Forelimb muscle (tissue), 1 donor: ENCODE data around the gene SLC39A7. TPM values are rescaled to one million over a fixed set of nuclear protein-coding genes. Genes with fewer than 3 reads are reported as not detected.

Source experiments
- DNase-seq: peaks from one replicate; pipeline ENCODE4 v3.0.0-alpha.2; 2013; ENCODE audit warnings: low read depth
- polyA plus RNA-seq: library from polyadenylated mRNA; unstranded; fragments of 120-200 nt; gene quantifications from one replicate; pipeline ENCODE4 v1.2.1, GENCODE V29; 2013; ENCODE audit not compliant: insufficient read length

SLC39A7 gene
- polyA plus RNA-seq, 1 donor: 75.0 TPM

GRCh38 chr6:33235221-33235634, 34.6 kb downstream of the SLC39A7 start:
- no peak for DNase-seq

GRCh38 chr6:33236328-33236727, 35.7 kb downstream of the SLC39A7 start:
- no peak for DNase-seq

GRCh38 chr6:33236852-33237251, 36.2 kb downstream of the SLC39A7 start:
- DNase-seq: no peak

- no peak for DNase-seq
Observed at GRCh38 chr6:33237741-33238140, 37.1 kb downstream of the SLC39A7 start.

GRCh38 chr6:33241968-33242367, 41.3 kb downstream of the SLC39A7 start:
- no peak for DNase-seq

GRCh38 chr6:33243476-33243875, 42.8 kb downstream of the SLC39A7 start:
- DNase-seq: no peak

- peak; percentile 79 for DNase-seq
Observed at GRCh38 chr6:33247977-33248642, 47.4 kb downstream of the SLC39A7 start.

GRCh38 chr6:33248643-33248931, 47.9 kb downstream of the SLC39A7 start:
- no peak for DNase-seq

- DNase-seq: peak; percentile 98
Observed at GRCh38 chr6:33248932-33249731, 48.5 kb downstream of the SLC39A7 start.

GRCh38 chr6:33249732-33250630, 49.3 kb downstream of the SLC39A7 start:
- DNase-seq: no peak

GRCh38 chr6:33250731-33251130, 50.1 kb downstream of the SLC39A7 start:
- DNase-seq: no peak

- no peak for DNase-seq
Observed at GRCh38 chr6:33251395-33252012, 50.8 kb downstream of the SLC39A7 start.

- DNase-seq: no peak
Observed at GRCh38 chr6:33252759-33253158, 52.1 kb downstream of the SLC39A7 start.

Other genes starting within 250 kb of the SLC39A7 start
- 12.6 TPM for gene HLA-DMA, start 247.8 kb upstream of the SLC39A7 start, polyA plus RNA-seq
- gene BRD2, start 232.3 kb upstream of the SLC39A7 start, polyA plus RNA-seq: 150 TPM
- gene HLA-DOA, start 191.3 kb upstream of the SLC39A7 start, polyA plus RNA-seq: 0.56 TPM
- 15.1 TPM for gene HLA-DPA1, start 127.2 kb upstream of the SLC39A7 start, polyA plus RNA-seq
- 9.5 TPM for gene HLA-DPB1, start 124.9 kb upstream of the SLC39A7 start, polyA plus RNA-seq
- gene COL11A2, start 8.4 kb upstream of the SLC39A7 start, polyA plus RNA-seq: 41.7 TPM
- gene RXRB, start 202 bp upstream of the SLC39A7 start, polyA plus RNA-seq: 40.7 TPM
- gene HSD17B8, start 3.8 kb downstream of the SLC39A7 start, polyA plus RNA-seq: 11.6 TPM
- 29.4 TPM for gene RING1, start 7.6 kb downstream of the SLC39A7 start, polyA plus RNA-seq
- gene VPS52, start 71.0 kb downstream of the SLC39A7 start, polyA plus RNA-seq: 45.3 TPM
- 4,951 TPM for gene RPS18, start 71.2 kb downstream of the SLC39A7 start, polyA plus RNA-seq
- 1.6 TPM for gene B3GALT4, start 76.3 kb downstream of the SLC39A7 start, polyA plus RNA-seq
- 52.7 TPM for gene WDR46, start 88.4 kb downstream of the SLC39A7 start, polyA plus RNA-seq
- 43.7 TPM for gene PFDN6, start 88.7 kb downstream of the SLC39A7 start, polyA plus RNA-seq
- gene RGL2, start 98.1 kb downstream of the SLC39A7 start, polyA plus RNA-seq: 54.4 TPM
- gene TAPBP, start 113.2 kb downstream of the SLC39A7 start, polyA plus RNA-seq: 20.3 TPM
- 13.4 TPM for gene ZBTB22, start 116.9 kb downstream of the SLC39A7 start, polyA plus RNA-seq
- gene DAXX, start 122.1 kb downstream of the SLC39A7 start, polyA plus RNA-seq: 29.5 TPM
- gene KIFC1, start 191.0 kb downstream of the SLC39A7 start, polyA plus RNA-seq: 18.0 TPM
- gene PHF1, start 210.1 kb downstream of the SLC39A7 start, polyA plus RNA-seq: 48.4 TPM
- 123 TPM for gene CUTA, start 217.2 kb downstream of the SLC39A7 start, polyA plus RNA-seq
- 28.1 TPM for gene SYNGAP1, start 219.2 kb downstream of the SLC39A7 start, polyA plus RNA-seq